ENCODE data around the gene PCGF3. TPM values are rescaled to one million over a fixed set of nuclear protein-coding genes. Genes with fewer than 3 reads are reported as not detected.
A peak's percentile ranks its signal among the peaks of the same experiment; 100 is the strongest.

The PCGF3 gene
- total and polyA plus RNA-seq, 9 of the 15 experiments (the other 6 are each of a cell fraction or from before 2014, with no cell fraction given): 2.6 to 46.1 (median 20.3) TPM

DNA sequence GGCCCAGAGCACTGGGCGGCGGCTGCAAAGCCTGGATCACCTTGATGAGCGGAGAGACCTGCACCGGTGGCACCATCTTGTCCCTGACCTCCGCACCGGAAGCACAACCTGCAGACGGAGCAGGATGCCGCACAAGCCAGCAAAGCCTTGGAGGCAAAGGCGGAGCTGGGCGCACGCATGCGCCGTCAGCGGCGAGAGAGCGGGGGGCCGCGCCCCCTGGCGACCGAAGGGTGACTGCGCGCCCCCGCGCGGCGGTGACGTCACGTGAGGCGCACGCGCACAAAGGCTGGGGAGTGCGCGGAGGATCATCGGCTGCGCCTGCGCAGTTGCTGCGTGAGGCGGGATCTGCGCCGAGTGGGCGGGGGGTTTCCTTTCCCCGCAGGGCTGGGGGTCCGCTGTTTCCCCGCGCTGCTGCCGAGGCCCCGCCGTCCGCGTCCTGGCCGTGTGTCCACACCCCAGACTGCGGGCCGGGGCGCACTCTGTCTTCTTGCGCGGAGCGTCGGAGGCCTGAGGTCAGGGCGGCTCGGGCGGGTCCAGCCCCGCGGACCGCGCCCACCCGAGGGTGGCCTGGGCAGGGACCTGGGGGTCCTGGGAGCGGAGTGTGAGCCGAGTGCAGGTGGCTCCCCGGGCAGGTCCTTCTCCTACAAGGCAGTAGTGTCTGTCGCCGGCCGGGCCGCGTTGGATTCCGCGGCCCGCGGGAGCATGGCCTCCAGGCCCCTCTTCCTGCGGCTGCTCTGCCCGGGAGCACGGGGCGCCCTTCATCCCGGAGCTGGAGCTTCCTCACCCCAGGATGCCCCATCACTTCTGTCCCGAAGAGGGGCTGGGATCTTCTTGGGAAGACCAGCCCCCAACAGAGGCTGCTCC lies 31.2 kb upstream of the PCGF3 start, which contains the start of the genes ATP5ME and MYL5:
Gene ATP5ME, minus strand, starts transcription at position 105 of the 864 bp plus-strand sequence. Its CDS starts 29 bp downstream, at position 76.
Gene MYL5, plus strand, starts transcription at position 371 of the 864 bp plus-strand sequence. CDS start 3,485 bp downstream, outside the sequence.
- BruUV-seq (replicated peaks): TSS peak; percentile 68
- ChIA-PET CTCF (ENCODE audit: low intra/inter-chr PET ratio) (interaction anchor here (0.7 to 1.0 kb wide), 2 partner anchors 10 to 55 kb away, joined by 3 to 5 read pairs; no protein-coding TSS in a partner anchor), POLR2A (interaction anchor here (0.5 to 0.7 kb wide), 6 partner anchors 9 to 200 kb away, joined by 3 to 4 read pairs (median 3); no protein-coding TSS in a partner anchor)
- H3K36me3 ChIP-seq (ENCODE audit: control insufficient read depth, insufficient read depth, low read length): peaks cover 32% of the 10 kb centered on the region
- H3K4me2 ChIP-seq (ENCODE audit: insufficient read depth, low read length): peak within 1 kb of the TSS; percentile 93
- intact Hi-C loops (cut with micrococcal nuclease): loop anchor here (1.0 kb wide), 1 partner anchor 72 kb away; no protein-coding TSS in a partner anchor
- peak within 1 kb of the TSS; percentile 91 for H3K27ac ChIP-seq (ENCODE audit: extremely low read depth, low read depth, low read length)
- peaks cover 5% of the 10 kb centered on the region; the same call in 1 of the 2 replicates for H4K20me1 ChIP-seq (replicated peaks; ENCODE audit: control insufficient read depth, insufficient read depth, low read length)
- in situ Hi-C loops (cut with MboI): no loop called here
- H3K9me1 ChIP-seq (ENCODE audit: control insufficient read depth, insufficient read depth, low read length): no peaks in the 10 kb centered on the region
- no peaks in the 10 kb centered on the region for H3K27me3 ChIP-seq (ENCODE audit: control insufficient read depth in 2 of 2, insufficient read depth in 2 of 2, low read length in 2 of 2)
- ATAC-seq (peak; percentile 91), DNase-seq (ENCODE audit: extremely low read depth in 1 of 4, low spot score in 3 of 4) (peak; percentile 97 to 100 (median 98)), FAIRE-seq (peak; percentile 100)
- H3K9me3 ChIP-seq (replicated peaks; ENCODE audit: control insufficient read depth, insufficient read depth, low read depth, low read length): no peaks in the 10 kb centered on the region
- peak within 1 kb of the TSS; percentile 95 to 96 for H3K9ac ChIP-seq (ENCODE audit: insufficient read depth in 1 of 2, low read depth in 2 of 2, low read length in 2 of 2)
- peak within 1 kb of the TSS; percentile 97 for H3K4me3 ChIP-seq
- peaks cover 9 to 61% of the 10 kb centered on the region in 2 experiments for H3K4me1 ChIP-seq (replicated peaks in 1 of 2; ENCODE audit: control insufficient read depth in 2 of 2, insufficient read depth in 2 of 2, low read length in 2 of 2)
- H3K79me2 ChIP-seq (ENCODE audit: control insufficient read depth, insufficient read depth, low read length): peaks cover 22% of the 10 kb centered on the region
- peak within 1 kb of the TSS; percentile 88 for H2AFZ ChIP-seq (ENCODE audit: low read depth, low read length)
- WGBS (ENCODE audit: insufficient coverage, low coverage, missing lambda C conversion rate): under 1% methylated on average over 69 of the region's 84 CpGs
- peak; percentile 92 for TF ChIP-seq SP1 (CRISPR knock-in tag; IDR thresholded peaks at IDR 0.05)
- no peak for TF ChIP-seq XRCC4 (IDR thresholded peaks at IDR 0.05; ENCODE audit: extremely low read depth, insufficient read depth, insufficient read length)
- peak; percentile 32 for TF ChIP-seq PHF20 (IDR thresholded peaks at IDR 0.05; ENCODE audit: partially characterized antibody)
- TF ChIP-seq BRD4 (IDR thresholded peaks at IDR 0.05): no peak
- TF ChIP-seq ZNF445 (CRISPR knock-in tag; IDR thresholded peaks at IDR 0.05; ENCODE audit: low read depth): no peak
- peak; percentile 73 for TF ChIP-seq E2F3 (CRISPR knock-in tag; IDR thresholded peaks at IDR 0.05)
- no peak for TF ChIP-seq ZNF668 (CRISPR knock-in tag; IDR thresholded peaks at IDR 0.05)
- no peak for TF ChIP-seq SMAD1 (IDR thresholded peaks at IDR 0.05; ENCODE audit: low read depth, low read length, partially characterized antibody)
- no peak for TF ChIP-seq CREBBP (IDR thresholded peaks at IDR 0.05; ENCODE audit: low read depth, low read length)
- no peak; the same call in 1 of the 2 replicates for TF ChIP-seq GATAD2A (IDR thresholded peaks at IDR 0.05)
- TF ChIP-seq, protein P1, sequence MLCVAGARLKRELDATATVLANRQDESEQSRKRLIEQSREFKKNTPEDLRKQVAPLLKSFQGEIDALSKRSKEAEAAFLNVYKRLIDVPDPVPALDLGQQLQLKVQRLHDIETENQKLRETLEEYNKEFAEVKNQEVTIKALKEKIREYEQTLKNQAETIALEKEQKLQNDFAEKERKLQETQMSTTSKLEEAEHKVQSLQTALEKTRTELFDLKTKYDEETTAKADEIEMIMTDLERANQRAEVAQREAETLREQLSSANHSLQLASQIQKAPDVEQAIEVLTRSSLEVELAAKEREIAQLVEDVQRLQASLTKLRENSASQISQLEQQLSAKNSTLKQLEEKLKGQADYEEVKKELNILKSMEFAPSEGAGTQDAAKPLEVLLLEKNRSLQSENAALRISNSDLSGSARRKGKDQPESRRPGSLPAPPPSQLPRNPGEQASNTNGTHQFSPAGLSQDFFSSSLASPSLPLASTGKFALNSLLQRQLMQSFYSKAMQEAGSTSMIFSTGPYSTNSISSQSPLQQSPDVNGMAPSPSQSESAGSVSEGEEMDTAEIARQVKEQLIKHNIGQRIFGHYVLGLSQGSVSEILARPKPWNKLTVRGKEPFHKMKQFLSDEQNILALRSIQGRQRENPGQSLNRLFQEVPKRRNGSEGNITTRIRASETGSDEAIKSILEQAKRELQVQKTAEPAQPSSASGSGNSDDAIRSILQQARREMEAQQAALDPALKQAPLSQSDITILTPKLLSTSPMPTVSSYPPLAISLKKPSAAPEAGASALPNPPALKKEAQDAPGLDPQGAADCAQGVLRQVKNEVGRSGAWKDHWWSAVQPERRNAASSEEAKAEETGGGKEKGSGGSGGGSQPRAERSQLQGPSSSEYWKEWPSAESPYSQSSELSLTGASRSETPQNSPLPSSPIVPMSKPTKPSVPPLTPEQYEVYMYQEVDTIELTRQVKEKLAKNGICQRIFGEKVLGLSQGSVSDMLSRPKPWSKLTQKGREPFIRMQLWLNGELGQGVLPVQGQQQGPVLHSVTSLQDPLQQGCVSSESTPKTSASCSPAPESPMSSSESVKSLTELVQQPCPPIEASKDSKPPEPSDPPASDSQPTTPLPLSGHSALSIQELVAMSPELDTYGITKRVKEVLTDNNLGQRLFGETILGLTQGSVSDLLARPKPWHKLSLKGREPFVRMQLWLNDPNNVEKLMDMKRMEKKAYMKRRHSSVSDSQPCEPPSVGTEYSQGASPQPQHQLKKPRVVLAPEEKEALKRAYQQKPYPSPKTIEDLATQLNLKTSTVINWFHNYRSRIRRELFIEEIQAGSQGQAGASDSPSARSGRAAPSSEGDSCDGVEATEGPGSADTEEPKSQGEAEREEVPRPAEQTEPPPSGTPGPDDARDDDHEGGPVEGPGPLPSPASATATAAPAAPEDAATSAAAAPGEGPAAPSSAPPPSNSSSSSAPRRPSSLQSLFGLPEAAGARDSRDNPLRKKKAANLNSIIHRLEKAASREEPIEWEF (CRISPR knock-in tag; IDR thresholded peaks at IDR 0.05): no peak
- no peak for TF ChIP-seq RFX7 (CRISPR knock-in tag; IDR thresholded peaks at IDR 0.05)
- TF ChIP-seq ZNF174 (CRISPR knock-in tag; IDR thresholded peaks at IDR 0.05): no peak
- TF ChIP-seq ZNF212 (CRISPR knock-in tag; IDR thresholded peaks at IDR 0.05): no peak
- no peak for TF ChIP-seq NFIC (IDR thresholded peaks at IDR 0.05)
- peak; percentile 86 for TF ChIP-seq C11orf30 (IDR thresholded peaks at IDR 0.05; ENCODE audit: low read depth)
- TF ChIP-seq ARID1B (IDR thresholded peaks at IDR 0.05): no peak; the same call in 1 of the 2 replicates
- no peak for TF ChIP-seq NR3C1 (CRISPR knock-in tag; IDR thresholded peaks at IDR 0.05)
- no peak for TF ChIP-seq RBM17 (IDR thresholded peaks at IDR 0.05; ENCODE audit: borderline replicate concordance, low read depth, low read length)
- TF ChIP-seq MIER1 (IDR thresholded peaks at IDR 0.05; ENCODE audit: low read depth): no peak

All from K562 (cell line).